Measurements from ENCODE around the gene SUB1.

GRCh38 chr5:32539981-32540845 lies 45.1 kb upstream of the SUB1 start:
- TF ChIP-seq EP300 (IDR thresholded peaks at IDR 0.05) (no peak), CTCF (IDR thresholded peaks at IDR 0.05) (no peak), POLR2A (IDR thresholded peaks at IDR 0.05) (no peak)
